Mesothelial cell of epicardium (in vitro differentiated cells): Measurements from ENCODE around the gene SMIM10. TPM values are rescaled to one million over a fixed set of nuclear protein-coding genes. Genes with fewer than 3 reads are reported as not detected.

Experiments
- DNase-seq, 2 experiments: peaks; one replicate each; pipeline ENCODE4 v3.0.0; 2021; ENCODE audit warnings: low spot score in 2 of 2; ENCODE audit not compliant: unreplicated experiment in 2 of 2
- H3K27ac Mint-ChIP-seq: 2 replicates; pipeline ENCODE4 v1.8.0; 2021; ENCODE audit warnings: mixed read lengths
- H3K27me3 Mint-ChIP-seq: 2 replicates; pipeline ENCODE4 v1.8.0; 2021; ENCODE audit warnings: low read depth, mixed read lengths
- H3K36me3 Mint-ChIP-seq: 2 replicates; pipeline ENCODE4 v1.8.0; 2021; ENCODE audit warnings: mixed read lengths
- H3K4me1 Mint-ChIP-seq: 2 replicates; pipeline ENCODE4 v1.8.0; 2021; ENCODE audit warnings: mixed read lengths
- H3K4me3 Mint-ChIP-seq: 2 replicates; pipeline ENCODE4 v1.8.0; 2021; ENCODE audit warnings: mild to moderate bottlenecking, moderate library complexity, mixed read lengths
- H3K9me3 Mint-ChIP-seq: 2 replicates; pipeline ENCODE4 v1.8.0; 2021; ENCODE audit warnings: mixed read lengths
- CTCF ChIP-seq: fragments of 200-600 bp; sonication (generic); IDR thresholded peaks from one replicate; pipeline ENCODE4 v1.5.0; 2021; ENCODE audit warnings: antibody characterized with exemption; ENCODE audit not compliant: unreplicated experiment
- total RNA-seq: library from RNA; stranded (reverse); gene quantifications from 3 replicates; pipeline ENCODE4 v1.2.1, GENCODE V29; 2021

The SMIM10 gene
- total RNA-seq, 1 donor from 2014 or later = 3.0 TPM

GRCh38 chrX:135003876-135004623 is 13.3 kb downstream of the SMIM10 start:
- H3K9me3 Mint-ChIP-seq = peaks cover 17% of the 10 kb centered on the region
- no peak for TF ChIP-seq CTCF
- H3K36me3 Mint-ChIP-seq = no peaks in the 10 kb centered on the region
- peak; percentile 88 to 94 for DNase-seq
- no peaks in the 10 kb centered on the region for H3K27me3 Mint-ChIP-seq
- H3K4me3 Mint-ChIP-seq = peak overlapping the region; percentile 68
- peak overlapping the region; percentile 96 for H3K27ac Mint-ChIP-seq
- peaks cover 5% of the 10 kb centered on the region for H3K4me1 Mint-ChIP-seq

- H3K9me3 Mint-ChIP-seq = peaks cover 15% of the 10 kb centered on the region
- H3K4me3 Mint-ChIP-seq = no peak overlapping the region
- H3K27ac Mint-ChIP-seq = no peak overlapping the region
- peaks cover 16% of the 10 kb centered on the region for H3K4me1 Mint-ChIP-seq
- no peaks in the 10 kb centered on the region for H3K27me3 Mint-ChIP-seq
- H3K36me3 Mint-ChIP-seq = no peaks in the 10 kb centered on the region
- no peak for DNase-seq
- TF ChIP-seq CTCF = no peak
Measured at GRCh38 chrX:135006187-135006586, 15.4 kb downstream of the SMIM10 start.

GRCh38 chrX:135009057-135009610 is 18.3 kb downstream of the SMIM10 start:
- H3K4me3 Mint-ChIP-seq = no peak overlapping the region
- H3K27ac Mint-ChIP-seq = no peak overlapping the region
- no peak for TF ChIP-seq CTCF
- peaks cover 10% of the 10 kb centered on the region for H3K9me3 Mint-ChIP-seq
- DNase-seq = no peak
- H3K27me3 Mint-ChIP-seq = no peaks in the 10 kb centered on the region
- H3K4me1 Mint-ChIP-seq = peaks cover 29% of the 10 kb centered on the region
- no peaks in the 10 kb centered on the region for H3K36me3 Mint-ChIP-seq

GRCh38 chrX:135009838-135010237 is 19.0 kb downstream of the SMIM10 start:
- DNase-seq = no peak
- no peak overlapping the region for H3K27ac Mint-ChIP-seq
- H3K4me1 Mint-ChIP-seq = peaks cover 23% of the 10 kb centered on the region
- H3K9me3 Mint-ChIP-seq = peaks cover 10% of the 10 kb centered on the region
- no peaks in the 10 kb centered on the region for H3K36me3 Mint-ChIP-seq
- no peak for TF ChIP-seq CTCF
- H3K4me3 Mint-ChIP-seq = no peak overlapping the region
- H3K27me3 Mint-ChIP-seq = no peaks in the 10 kb centered on the region

GRCh38 chrX:135010921-135011320 is 20.1 kb downstream of the SMIM10 start:
- Mint-ChIP-seq H3K4me1 (peaks cover 23% of the 10 kb centered on the region), H3K27me3 (no peaks in the 10 kb centered on the region), H3K4me3 (no peak overlapping the region)

More at GRCh38 chrX:135010921-135011320, 20.1 kb downstream of the SMIM10 start:
- H3K27ac Mint-ChIP-seq = no peak overlapping the region
- peaks cover 10% of the 10 kb centered on the region for H3K9me3 Mint-ChIP-seq
- H3K36me3 Mint-ChIP-seq = no peaks in the 10 kb centered on the region
- no peak for DNase-seq
- no peak for TF ChIP-seq CTCF
